GM18868 (cell line): ENCODE measurements around the gene MEGF6.

Experiments
- ATAC-seq: cut with Tn5 transposase; IDR thresholded peaks from one replicate; pipeline ENCODE4 v1.9.1; 2021; ENCODE audit warnings: mild to moderate bottlenecking, moderate library complexity; ENCODE audit not compliant: unreplicated experiment

MEGF6 gene

GRCh38 chr1:3472088-3472850 lies 139.0 kb downstream of the MEGF6 start:
- ATAC-seq, result no peak

DNA sequence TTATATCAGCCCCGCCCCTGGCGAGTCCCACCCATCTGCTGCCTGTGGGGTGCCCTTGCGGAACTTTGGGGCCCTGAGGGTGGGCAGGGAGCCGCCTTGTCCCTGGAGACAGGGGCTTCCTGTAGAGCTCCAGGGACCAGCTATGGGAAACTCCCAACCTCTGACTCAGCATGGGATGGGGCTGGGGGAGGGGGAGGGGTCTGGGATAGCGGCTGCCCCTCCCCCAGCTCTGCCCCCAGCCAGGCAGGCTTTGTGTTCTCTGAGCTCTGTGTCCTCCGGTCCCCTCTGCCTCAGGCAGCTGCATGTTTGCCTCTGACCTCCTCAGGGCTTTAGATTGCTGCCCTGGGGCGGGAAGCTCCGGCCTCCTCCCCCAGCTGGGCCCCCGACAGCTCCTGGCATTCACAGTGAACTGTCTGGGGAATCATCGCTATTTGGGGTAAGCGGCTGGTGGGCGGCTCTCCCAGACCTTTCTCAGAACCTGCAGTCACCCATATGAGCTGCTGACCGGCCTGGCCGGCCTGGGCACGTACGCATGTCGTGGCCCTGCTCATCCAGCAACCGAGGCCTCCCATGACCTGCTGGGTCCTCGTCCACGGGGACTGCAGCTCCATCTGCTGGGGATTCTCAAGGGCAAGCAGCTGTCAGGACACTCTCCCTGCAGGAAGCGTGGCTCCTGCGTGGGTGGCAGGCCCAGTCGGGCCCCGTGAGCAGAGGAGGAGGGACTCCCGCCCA lies 139.8 kb downstream of the MEGF6 start:
- ATAC-seq, result no peak

DNA sequence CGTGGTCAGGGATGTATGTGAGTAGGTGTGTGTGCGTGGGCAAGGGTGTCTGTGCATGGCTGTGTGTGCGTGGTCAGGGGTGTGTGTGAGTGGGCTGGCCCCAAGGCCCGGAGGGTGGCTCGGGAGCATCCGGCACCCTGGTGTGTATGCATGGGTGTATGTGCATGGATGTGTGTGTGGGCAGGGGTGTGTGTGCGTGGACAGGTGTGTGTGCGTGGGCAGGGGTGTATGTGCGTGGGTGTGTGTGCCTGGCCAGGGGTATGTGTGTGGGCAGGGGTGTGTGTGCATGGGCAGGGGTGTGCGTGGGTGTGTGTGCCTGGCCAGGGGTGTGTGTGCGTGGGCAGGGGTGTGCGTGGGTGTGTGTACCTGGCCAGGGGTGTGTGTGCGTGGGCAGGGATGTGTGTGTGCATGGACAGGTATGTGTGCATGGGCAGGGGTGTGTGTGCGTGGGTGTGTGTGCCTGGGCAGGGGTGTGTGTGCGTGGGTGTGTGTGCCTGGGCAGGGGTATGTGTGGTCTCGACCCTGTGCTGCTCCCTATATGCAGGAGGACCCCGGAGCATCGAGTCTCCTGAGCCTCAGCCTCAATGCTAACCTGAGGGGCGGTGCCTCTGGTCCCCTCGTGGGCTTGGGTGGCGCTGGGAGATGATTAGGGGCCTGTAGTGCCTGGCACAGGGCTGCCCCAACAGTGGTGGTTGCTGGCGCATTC lies 140.5 kb downstream of the MEGF6 start:
- no peak for ATAC-seq

- ATAC-seq, result no peak
Observed at GRCh38 chr1:3469849-3470649, 141.3 kb downstream of the MEGF6 start.

DNA sequence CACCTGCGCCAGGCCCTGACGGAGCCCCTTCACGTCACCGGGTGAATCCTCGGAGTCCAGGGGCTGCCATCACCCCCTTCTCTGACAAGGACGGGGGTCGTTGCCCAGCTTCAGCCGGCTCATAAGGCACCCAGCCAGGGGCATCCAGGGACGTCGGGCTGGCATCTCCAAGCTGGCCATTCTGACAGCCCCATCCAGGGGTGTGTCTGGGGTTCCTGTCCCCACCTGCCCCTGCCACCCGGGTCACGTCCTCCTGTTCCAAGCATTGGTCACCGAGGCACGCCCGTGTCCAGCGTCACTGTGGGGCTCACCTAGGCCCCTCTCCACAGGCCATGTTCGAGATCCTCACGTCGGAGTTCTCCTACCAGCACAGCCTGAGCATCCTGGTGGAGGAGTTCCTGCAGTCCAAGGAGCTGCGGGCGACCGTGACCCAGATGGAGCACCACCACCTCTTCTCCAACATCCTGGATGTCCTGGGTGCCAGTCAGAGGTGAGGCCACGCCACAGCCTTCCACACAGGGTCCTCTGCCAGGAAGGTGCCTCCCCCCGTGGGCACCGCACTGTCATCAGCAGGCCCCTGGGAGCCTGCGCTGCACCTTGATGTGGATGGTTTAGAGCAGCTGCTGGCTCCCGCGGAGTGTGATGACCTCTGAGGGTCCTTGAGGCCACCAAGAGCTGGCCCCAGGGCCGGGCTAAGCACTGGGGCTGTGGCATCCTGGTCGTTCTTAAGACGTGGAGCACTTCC lies 142.0 kb downstream of the MEGF6 start:
- no peak for ATAC-seq

DNA sequence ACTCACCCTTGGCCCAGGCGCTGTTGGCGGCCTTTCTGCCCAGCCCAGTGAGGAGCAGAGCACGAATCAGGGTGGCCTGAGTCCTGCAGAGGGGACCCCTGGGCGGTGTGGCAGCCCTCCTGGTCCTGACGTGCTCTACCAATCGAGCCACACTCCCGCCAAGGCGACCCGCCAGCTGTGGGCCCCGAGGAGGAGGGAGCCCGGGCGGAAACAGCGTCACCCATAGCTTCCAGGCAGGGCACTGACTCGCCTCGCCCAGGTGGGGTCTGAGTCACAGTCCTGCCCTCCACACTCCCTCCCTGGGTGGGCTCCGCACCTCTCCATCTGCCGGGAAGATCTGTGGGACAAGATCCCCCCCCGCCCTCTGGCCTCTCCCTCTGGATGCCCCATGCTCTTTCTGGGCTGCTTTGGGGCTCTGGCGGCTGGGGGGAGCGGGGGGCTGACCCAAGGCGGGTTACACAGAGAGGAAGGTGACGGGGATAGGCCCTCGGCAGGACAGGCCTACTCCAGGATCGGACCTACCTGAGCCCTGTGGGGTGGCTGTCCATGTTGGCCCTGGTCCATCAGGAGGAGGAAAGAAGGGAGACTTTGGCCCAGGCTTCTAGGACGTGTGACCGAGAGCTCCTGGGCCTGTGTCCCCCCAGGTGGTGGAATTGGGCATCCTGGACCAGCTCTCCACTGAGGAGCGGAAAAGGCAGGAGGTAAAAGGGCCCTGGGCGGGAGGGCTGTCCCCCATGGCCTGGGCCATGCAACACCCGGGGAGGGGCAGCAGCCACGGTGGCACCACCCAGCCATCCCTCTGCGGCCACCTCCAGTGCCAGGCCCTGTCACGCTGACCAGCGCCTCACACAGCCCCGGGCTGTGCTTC lies 142.8 kb downstream of the MEGF6 start:
- no peak for ATAC-seq

GRCh38 chr1:3467096-3468036 lies 143.9 kb downstream of the MEGF6 start:
- ATAC-seq, result no peak

DNA sequence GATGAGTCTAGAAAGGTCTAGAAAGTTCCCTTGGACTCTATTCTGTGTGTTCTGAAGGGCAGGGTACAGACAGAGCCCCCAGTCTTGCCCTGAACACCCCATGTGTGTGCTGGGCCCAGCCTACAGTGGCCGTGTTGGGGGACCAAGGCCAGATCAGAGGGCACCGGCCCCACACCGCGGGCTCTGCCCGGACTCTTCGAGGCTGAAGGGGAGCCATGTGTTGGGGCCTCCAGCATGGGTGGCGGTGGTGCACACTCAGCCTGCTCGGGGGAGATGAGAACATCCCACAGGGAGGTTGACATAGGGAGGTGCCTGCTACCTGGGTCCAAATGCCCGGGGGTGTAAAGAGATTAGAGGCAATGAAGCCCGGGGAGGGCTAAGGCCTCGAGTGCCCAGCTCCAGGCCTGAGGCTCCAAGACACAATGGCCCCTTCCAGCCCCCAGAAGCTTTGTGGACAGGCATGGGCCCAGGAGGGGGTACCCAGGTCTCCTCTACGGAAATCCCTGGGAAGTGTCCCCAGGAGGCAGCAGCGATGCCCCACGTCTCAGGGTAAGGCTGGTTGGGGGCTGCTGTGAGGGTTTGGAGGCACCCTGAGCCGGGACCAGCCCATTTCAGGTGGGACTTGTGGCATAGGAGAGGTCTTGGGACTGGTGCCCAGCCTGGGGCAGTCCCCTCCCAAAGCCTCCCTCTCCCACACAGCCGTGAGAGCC lies 144.8 kb downstream of the MEGF6 start:
- ATAC-seq, result no peak

DNA sequence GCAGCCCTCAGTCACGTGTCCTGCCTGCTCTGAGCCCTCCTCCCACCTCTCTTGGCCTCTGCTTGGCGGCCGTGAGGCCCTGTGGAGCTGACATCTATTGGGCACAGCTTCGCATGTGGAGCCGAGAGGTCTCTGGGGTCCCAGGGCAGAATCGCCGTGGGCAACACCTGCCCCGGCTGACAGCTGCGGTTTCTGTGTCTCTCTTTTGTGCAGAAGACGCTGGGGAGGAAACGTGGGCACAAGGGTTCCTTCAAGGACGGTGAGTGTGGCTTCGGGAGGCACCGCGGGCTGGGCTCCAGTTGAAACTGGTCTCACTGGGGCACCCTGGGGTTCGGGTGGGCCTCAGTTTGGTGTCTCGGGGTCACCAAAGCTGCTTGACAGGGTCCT lies 145.4 kb downstream of the MEGF6 start:
- no peak for ATAC-seq

DNA sequence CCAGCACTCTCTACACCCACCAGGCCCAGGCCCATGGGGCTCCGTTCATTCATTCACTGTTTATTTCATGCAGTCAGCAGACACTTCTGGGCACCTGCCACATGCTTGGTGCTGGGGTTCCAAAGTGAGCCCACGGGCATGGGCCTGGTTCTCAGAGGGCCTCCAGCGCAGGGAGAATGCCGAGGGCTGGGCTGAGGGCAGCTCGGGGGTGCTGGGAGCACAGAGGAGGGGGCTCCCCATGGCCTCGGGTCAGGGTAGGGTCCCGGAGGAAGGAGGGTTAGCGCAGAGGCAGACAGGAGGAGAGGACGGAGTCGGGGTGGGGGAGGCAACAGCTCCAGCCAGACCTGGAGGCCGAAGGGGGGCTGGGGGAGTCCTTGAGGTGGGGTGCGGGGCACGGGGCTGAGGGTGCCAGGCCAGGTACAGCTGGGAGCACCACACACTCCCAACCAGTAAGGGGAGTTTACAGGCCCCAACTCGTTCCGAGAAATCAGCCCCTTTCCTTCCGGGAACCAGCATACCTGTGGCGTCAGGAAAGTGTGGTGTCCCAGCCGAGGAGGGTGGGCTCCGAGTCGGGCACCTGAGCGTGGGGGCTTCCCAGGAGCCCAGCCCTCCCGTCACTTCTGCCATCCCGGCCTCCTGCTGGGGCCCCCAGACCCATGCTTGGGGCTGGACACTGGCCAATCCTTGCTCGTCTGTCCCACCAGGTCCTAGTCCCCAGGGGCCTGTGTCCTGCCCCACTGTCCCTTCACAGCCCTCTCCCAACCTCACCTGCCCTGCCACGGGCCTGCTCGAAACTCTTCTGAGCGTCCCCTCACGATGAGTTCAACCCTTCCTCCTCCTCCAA lies 146.0 kb downstream of the MEGF6 start:
- ATAC-seq, result no peak

DNA sequence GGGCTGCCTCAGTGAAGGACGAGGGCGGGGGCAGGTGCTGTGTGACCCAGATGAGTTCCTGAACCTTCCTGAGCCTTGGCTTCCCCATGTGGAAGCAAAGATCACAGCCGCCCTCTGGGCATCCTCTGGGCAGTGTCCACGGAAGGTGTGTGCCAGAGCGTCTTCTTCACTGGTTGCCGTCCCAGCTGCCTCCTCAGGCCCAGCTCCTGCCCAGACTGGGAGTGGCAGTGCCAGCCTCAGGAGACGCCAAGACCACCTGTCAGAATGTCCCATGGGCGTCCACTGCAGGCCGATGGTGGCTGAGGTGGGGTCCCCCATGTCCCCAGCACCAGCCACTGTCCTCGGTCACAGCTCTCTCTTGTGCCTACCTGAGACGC lies 146.7 kb downstream of the MEGF6 start:
- no peak for ATAC-seq

DNA sequence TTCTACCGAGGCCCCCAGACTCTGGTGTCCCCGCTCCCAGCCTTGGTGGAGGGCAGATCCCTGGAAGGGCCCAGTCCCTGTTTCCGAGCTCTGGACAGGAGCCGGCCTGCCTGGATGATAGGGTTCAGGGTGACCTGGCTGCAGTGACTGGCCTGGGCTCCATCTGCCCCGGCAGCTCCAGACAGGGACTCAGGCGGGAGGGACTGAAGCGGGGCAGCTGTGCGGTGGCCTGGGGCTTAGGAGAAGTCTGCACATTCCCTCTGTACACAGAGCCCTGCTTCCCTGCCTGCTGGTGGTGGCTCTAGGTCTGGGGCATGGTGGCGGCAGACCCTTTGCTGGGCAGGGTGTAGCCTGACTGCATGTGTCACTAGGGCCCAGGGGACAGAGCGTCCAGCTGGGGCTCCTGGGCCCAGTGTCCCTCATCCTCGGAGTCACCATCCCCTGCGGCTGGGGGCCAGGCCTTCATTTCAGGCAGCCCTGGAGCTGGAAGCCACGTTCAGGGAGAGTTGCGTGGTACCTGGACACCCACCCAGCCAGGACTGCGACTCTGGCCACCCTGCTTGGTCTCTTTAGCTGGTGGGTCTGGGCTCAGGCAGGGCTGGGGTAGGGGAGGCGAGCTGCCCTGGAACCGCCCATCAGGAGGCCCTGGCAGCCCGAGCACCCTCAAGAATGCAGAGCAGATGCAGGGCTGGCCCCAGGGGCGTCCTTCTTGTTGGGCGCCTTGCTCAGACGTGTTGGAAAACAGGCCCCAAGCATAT lies 147.2 kb downstream of the MEGF6 start:
- ATAC-seq, result no peak

DNA sequence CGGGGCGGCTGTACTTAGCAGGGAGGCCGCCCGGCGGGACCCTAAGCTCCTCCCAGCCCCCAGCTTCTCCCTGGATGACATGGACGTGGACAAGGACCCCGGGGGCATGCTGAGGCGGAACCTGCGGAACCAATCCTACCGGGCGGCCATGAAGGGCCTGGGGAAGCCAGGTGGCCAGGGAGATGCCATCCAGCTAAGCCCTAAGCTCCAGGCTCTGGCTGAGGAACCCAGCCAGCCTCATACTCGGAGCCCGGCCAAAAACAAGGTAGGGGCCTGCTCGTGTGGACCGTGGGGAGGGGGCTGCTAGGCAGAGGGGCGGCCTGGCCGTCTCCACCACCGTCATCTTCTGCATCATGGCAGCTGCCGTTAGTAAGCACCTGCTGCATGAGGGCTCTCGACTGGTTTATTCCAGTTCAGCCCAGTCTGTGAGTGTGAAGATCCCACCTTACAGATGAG lies 147.9 kb downstream of the MEGF6 start:
- no peak for ATAC-seq

GRCh38 chr1:3463013-3463385 lies 148.3 kb downstream of the MEGF6 start:
- ATAC-seq, result no peak

DNA sequence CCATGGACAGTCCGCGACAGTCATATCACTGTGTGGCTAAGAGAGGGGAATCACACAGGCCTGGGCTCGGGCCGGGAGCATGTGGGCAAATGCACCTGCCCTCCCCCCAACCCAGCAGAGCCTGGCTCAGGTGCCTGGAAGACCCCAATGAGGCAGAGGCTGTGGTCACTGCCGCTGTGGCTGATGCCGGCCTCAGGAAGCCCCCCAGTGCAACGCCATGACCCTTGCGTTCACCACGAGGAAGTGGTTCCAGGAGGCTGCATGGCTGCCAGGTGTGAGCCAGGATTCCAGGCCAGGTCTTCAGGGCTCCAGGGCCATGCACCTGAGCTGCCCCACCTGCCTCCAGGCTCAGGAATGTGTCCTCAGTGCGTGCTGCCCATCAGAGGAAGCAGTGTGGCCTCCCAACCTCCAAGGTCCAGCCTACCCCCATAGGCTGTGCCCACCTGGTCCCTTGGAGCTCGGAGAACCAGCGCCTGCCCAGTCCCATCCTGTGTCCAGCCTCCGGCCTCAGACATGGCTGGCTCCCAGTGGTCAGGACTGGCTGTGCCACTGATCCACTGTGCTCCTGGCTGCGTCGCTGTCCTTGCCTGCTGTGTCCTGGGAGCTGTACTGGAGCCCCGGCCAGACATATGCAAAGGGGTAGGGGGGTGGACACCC lies 148.8 kb downstream of the MEGF6 start:
- no peak for ATAC-seq

GRCh38 chr1:3461934-3462275 lies 149.4 kb downstream of the MEGF6 start:
- ATAC-seq, result no peak
